Spleen (tissue), 11 donors: ENCODE data around the gene LRP3. TPM values are rescaled to one million over a fixed set of nuclear protein-coding genes. Genes with fewer than 3 reads are reported as not detected.
A peak's percentile ranks its signal among the peaks of the same experiment; 100 is the strongest.

Experiments
- DNase-seq: peaks from one replicate; pipeline ENCODE4 v3.0.0-alpha.2; 2020
- H3K27ac ChIP-seq, 8 donors: fragments of 200-600 bp; sonication (generic) in 7 of 8; 1 replicate in 4 of 8; 2 replicates in 4 of 8; pipeline versions ENCODE4 v1.5.0 to v1.8.0; 2016 to 2021; ENCODE audit warnings: inconsistent platforms in 4 of 8, mild to moderate bottlenecking in 4 of 8, moderate library complexity in 1 of 8
- H3K27me3 ChIP-seq, 7 donors: fragments of 200-600 bp; sonication (generic) in 6 of 7; replicated peaks in 1 of 7; 1 replicate in 4 of 7; 2 replicates in 3 of 7; pipeline versions ENCODE4 v1.5.0 to v1.8.0; 2016 to 2021; ENCODE audit warnings: inconsistent platforms in 3 of 7, mild to moderate bottlenecking in 1 of 7
- H3K36me3 ChIP-seq, 6 donors: fragments of 200-600 bp; sonication (generic) in 5 of 6; 1 replicate in 4 of 6; 2 replicates in 2 of 6; pipeline versions ENCODE4 v1.5.0 to v1.8.0; 2016 to 2021; ENCODE audit warnings: inconsistent platforms in 2 of 6
- H3K4me1 ChIP-seq, 6 donors: fragments of 200-600 bp; sonication (generic) in 5 of 6; 1 replicate in 3 of 6; 2 replicates in 3 of 6; pipeline versions ENCODE4 v1.5.0 to v1.8.0; 2016 to 2021; ENCODE audit warnings: inconsistent platforms in 3 of 6
- H3K4me3 ChIP-seq, 8 donors: fragments of 200-600 bp; sonication (generic) in 7 of 8; 1 replicate in 4 of 8; 2 replicates in 4 of 8; pipeline versions ENCODE4 v1.5.0 to v1.8.0; 2016 to 2021; ENCODE audit warnings: inconsistent platforms in 4 of 8, mild to moderate bottlenecking in 4 of 8, moderate library complexity in 2 of 8
- H3K9me3 ChIP-seq, 8 donors: fragments of 200-600 bp; sonication (generic) in 7 of 8; 1 replicate in 4 of 8; 2 replicates in 4 of 8; pipeline versions ENCODE4 v1.5.0 to v1.8.0; 2016 to 2021; ENCODE audit warnings: inconsistent platforms in 4 of 8
- POLR2A ChIP-seq, 3 donors: fragments of 450-650 bp; IDR thresholded peaks; one replicate each; pipeline ENCODE4 v1.5.1; 2017; ENCODE audit warnings: antibody characterized with exemption in 3 of 3, mild to moderate bottlenecking in 1 of 3
- POLR2AphosphoS5 ChIP-seq, 3 donors: sonication (generic); formaldehyde crosslinking; IDR thresholded peaks; one replicate each; pipeline ENCODE4 v1.5.1; 2017; ENCODE audit warnings: antibody characterized with exemption in 3 of 3
- WGBS, 5 donors: extraction: QIAGEN DNeasy Blood & Tissue Kit in 3 of 5; methylation state at CpG; one replicate each; pipeline versions ENCODE4 v1.1.5 to v1.1.7; 2013 to 2018; 5-methylcytosine and 5-hydroxymethylcytosine counted together
- intact Hi-C: fragments of 100-400 bp; cut with DNase I; formaldehyde crosslinking; loops from one replicate; pipeline ENCODE4 v1.15.0; 2023; ENCODE audit warnings: low total_unique reads
- polyA plus RNA-seq, 3 donors: library from polyadenylated mRNA; stranded (reverse); fragments of 200-250 nt; gene quantifications; one replicate each; pipeline ENCODE4 v1.2.1, GENCODE V29; 2013
- total RNA-seq, 7 donors: library from RNA; depleted of rRNA in 3 of 7; stranded (reverse); fragments of >200 nt in 3 of 7; fragmentation: NEBNext Ultra II Directional in 4 of 7; extraction: Animal tissue kit (Norgen Biotek cat#: 25700) in 4 of 7; gene quantifications; one replicate each; pipeline versions ENCODE4 v1.1.0 to v1.2.1, GENCODE V29; 2016 to 2021
- TF ChIP-seq, protein P1 (sequence below), 11 experiments: fragments of 200-600 bp in 7 of 11; fragments of 450-650 bp in 4 of 11; sonication (generic) in 4 of 11; IDR thresholded peaks in 8 of 11; conservative IDR thresholded peaks in 3 of 11; 1 replicate in 7 of 11; 2 replicates in 4 of 11; pipeline versions ENCODE4 v1.4.0 to v1.8.0; 2016 to 2021; ENCODE audit warnings: antibody characterized with exemption in 11 of 11, inconsistent platforms in 4 of 11, mild to moderate bottlenecking in 1 of 11
- donor health status: healthy with polysubstance abuse.
- donor health status: DM: no; HTN: no; CAD: no; lungs with moderate emphysema.
- donor health status: DM: no; HTN: no; CAD: no.
- donor health status: Bipolar disorder and iron deficiency.
- donor health status: healthy.
- donor health status: DM: no; HTN: no; CAD: no.
- donor health status: DM: yes; HTN: yes; CAD: no.

Gene LRP3
- total and polyA plus RNA-seq, 10 donors, result 1.4 to 12.8 (median 8.2) TPM

DNA sequence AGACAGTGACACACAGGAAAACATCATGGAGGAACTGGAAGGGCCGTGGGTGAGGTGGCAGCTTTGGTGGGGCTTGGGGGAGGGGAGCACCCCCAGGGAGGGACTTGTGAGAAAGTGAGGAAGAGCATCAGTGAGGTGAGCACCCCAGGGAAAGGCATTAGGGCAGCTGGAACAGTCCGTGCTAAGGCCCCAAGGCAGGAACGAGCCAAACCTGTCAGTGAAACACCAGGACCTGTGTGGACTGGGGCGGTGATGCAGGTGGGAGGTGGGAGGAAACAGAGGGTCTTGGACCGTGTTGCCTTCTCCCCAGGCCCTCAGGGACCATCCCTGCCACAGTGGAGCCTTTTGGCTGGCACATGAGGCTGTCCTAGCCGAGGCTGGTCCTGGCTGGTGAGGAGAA, 48.8 kb downstream of the LRP3 start:
- H3K4me1 ChIP-seq, result peaks cover 0 to 27% (median 10%) of the 10 kb centered on the region in 6 donors
- intact Hi-C loops, result no loop called here
- no peak for TF ChIP-seq POLR2A (IDR thresholded peaks at IDR 0.05)
- TF ChIP-seq, protein P1, sequence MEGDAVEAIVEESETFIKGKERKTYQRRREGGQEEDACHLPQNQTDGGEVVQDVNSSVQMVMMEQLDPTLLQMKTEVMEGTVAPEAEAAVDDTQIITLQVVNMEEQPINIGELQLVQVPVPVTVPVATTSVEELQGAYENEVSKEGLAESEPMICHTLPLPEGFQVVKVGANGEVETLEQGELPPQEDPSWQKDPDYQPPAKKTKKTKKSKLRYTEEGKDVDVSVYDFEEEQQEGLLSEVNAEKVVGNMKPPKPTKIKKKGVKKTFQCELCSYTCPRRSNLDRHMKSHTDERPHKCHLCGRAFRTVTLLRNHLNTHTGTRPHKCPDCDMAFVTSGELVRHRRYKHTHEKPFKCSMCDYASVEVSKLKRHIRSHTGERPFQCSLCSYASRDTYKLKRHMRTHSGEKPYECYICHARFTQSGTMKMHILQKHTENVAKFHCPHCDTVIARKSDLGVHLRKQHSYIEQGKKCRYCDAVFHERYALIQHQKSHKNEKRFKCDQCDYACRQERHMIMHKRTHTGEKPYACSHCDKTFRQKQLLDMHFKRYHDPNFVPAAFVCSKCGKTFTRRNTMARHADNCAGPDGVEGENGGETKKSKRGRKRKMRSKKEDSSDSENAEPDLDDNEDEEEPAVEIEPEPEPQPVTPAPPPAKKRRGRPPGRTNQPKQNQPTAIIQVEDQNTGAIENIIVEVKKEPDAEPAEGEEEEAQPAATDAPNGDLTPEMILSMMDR (IDR thresholded peaks at IDR 0.05 in 8 of 11, conservative IDR thresholded peaks at IDR 0.05 in 3 of 11), result no peak
- no peak for TF ChIP-seq POLR2AphosphoS5 (IDR thresholded peaks at IDR 0.05)
- WGBS, 5 donors, result 64 to 73% (median 72%) methylated on average over 5 to 6 of the region's 6 CpGs
- DNase-seq, result peak; percentile 50
- no peak overlapping the region for H3K27ac ChIP-seq
- H3K9me3 ChIP-seq, result peaks cover 0 to 14% (median 11%) of the 10 kb centered on the region in 8 donors
- peaks cover 0 to 25% (median 0%) of the 10 kb centered on the region in 7 donors for H3K27me3 ChIP-seq
- H3K36me3 ChIP-seq, result no peaks in the 10 kb centered on the region
- no peak overlapping the region for H3K4me3 ChIP-seq

DNA sequence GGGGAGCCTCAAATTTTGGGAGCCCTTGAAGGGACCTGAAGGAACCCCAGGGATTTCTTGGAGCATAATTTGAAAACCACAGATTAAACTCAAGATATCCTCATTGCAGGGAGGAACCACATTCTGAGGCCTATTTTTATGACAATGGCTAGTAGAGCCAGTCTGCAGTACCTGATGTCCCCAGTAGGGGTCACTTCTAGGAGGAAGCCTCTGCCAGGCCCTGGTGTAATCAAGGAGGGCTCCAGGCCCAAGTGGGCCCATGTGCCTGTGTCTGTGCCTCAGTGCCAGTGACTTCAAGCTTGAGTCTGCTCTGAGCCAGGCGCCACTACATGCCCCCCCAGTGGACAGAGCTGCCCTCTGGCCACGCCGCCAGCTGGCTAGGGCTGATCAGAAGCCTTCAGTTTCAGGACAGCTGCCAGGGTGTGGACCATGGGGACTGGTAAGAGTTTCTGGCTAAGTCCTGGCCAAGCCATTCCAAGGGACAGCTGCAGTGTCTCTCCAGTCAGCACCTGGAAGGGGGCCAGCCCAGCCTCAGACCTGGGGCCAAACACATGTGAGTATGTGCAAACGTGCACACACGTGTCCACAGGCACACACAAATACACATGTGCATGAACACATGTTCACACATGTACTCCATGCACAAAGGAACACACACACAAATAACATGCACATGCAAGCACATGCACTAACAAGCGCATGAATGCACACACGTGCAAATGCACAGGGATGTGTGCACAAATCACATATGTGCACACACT, 52.0 kb downstream of the LRP3 start:
- no peak overlapping the region for H3K27ac ChIP-seq
- H3K4me3 ChIP-seq, result no peak overlapping the region
- intact Hi-C loops, result no loop called here
- H3K9me3 ChIP-seq, result peaks cover 0 to 14% (median 11%) of the 10 kb centered on the region in 8 donors
- TF ChIP-seq POLR2A (IDR thresholded peaks at IDR 0.05) (no peak), POLR2AphosphoS5 (IDR thresholded peaks at IDR 0.05) (no peak)
- TF ChIP-seq, protein P1 (IDR thresholded peaks at IDR 0.05 in 8 of 11, conservative IDR thresholded peaks at IDR 0.05 in 3 of 11), result peak in 8 of 11 experiments; percentile 25 to 75 (median 56)
- peaks cover 0 to 17% (median 0%) of the 10 kb centered on the region in 7 donors for H3K27me3 ChIP-seq
- peak; percentile 73 for DNase-seq
- whole genome bisulfite sequencing, 5 donors, result 75 to 91% (median 78%) methylated on average over 4 to 7 of the region's 7 CpGs
- H3K4me1 ChIP-seq, result peaks cover 3 to 37% (median 22%) of the 10 kb centered on the region in 6 donors
- no peaks in the 10 kb centered on the region for H3K36me3 ChIP-seq

DNA sequence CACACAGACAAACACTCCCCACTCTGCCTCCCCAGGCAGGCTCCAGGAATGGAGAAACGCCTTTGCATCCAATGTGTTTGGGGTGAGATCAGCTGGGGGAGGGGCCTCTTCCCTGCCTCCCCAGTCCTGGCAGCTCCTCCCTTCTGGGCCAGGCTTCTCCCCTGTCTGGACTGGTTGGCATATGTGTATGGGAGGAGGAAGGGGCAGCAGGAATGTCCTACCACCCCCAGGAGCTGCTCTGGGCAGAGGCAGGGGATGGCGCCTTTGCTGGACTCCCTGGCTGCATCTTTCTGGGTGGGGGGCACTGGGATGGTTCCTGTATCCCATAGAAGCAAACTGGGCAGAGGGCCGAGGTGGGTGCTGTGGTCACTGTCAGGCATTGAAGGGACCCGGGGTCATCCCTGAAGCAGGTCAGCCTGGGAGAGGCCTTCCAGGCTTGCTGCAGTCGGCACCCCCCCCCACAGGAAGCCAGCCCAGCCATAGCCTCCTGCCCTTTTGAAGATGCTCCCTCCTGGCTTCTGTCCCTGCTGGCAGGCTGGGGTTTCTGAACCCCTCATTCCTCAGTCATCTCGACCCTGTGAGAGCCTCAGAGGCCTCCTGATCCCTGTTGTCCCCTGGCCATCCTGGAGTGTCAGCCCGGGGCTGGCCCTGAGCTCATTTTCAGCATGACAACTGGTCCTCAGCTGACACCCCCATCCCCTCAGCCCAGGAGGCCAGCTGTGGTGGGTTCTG, 52.7 kb downstream of the LRP3 start:
- TF ChIP-seq POLR2AphosphoS5 (IDR thresholded peaks at IDR 0.05) (no peak), POLR2A (IDR thresholded peaks at IDR 0.05) (no peak)
- TF ChIP-seq, protein P1 (IDR thresholded peaks at IDR 0.05 in 8 of 11, conservative IDR thresholded peaks at IDR 0.05 in 3 of 11), result no peak
- Histone ChIP-seq H3K4me3 (no peak overlapping the region), H3K36me3 (no peaks in the 10 kb centered on the region), H3K27ac (no peak overlapping the region), H3K27me3 (peaks cover 0 to 17% (median 0%) of the 10 kb centered on the region in 7 donors), H3K4me1 (peaks cover 1 to 34% (median 16%) of the 10 kb centered on the region in 6 donors), H3K9me3 (peaks cover 0 to 14% (median 11%) of the 10 kb centered on the region in 8 donors)
- peak; percentile 66 for DNase-seq
- 69 to 86% (median 76%) methylated on average over 5 to 7 of the region's 7 CpGs for WGBS, 5 donors
- intact Hi-C loops, result no loop called here

DNA sequence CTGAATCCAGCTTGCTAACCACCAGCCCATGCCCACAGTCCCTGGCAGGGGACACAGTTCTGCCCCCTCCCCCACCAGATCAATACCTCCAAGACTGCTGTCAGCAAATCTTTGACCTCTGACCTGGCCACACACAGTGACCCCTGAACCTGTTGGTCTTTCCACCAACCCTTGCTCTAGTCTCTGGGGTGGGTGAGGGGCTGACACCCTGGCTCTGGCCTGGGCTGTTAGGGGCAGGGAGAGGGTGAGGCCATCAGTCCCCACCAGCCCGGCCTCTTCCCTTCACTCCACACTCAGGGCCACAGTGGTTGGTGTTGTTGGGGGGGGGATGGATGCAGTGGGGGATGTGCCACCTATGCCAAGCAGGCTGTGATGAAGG, 53.3 kb downstream of the LRP3 start:
- peak; percentile 57 for DNase-seq
- Histone ChIP-seq H3K4me1 (peaks cover 0 to 29% (median 14%) of the 10 kb centered on the region in 6 donors), H3K27me3 (peaks cover 0 to 17% (median 0%) of the 10 kb centered on the region in 7 donors), H3K27ac (no peak overlapping the region), H3K36me3 (no peaks in the 10 kb centered on the region), H3K9me3 (peaks cover 0 to 14% (median 11%) of the 10 kb centered on the region in 8 donors), H3K4me3 (no peak overlapping the region)
- no peak for TF ChIP-seq POLR2AphosphoS5 (IDR thresholded peaks at IDR 0.05)
- TF ChIP-seq POLR2A (IDR thresholded peaks at IDR 0.05), result no peak
- WGBS, 5 donors, result 78 to 96% (median 93%) methylated on average over 1 of the region's 1 CpG
- intact Hi-C loops, result no loop called here
